22Rv1 (cell line): ENCODE measurements around the gene ADORA1.

Experiments used
- CTCF ChIP-seq: fragments of 450-650 bp; IDR thresholded peaks from 2 replicates; pipeline ENCODE4 v1.5.1; 2017; ENCODE audit warnings: mild to moderate bottlenecking
- ZFX ChIP-seq: fragments of 450-650 bp; IDR thresholded peaks from 2 replicates; pipeline ENCODE4 v1.6.1; 2017; ENCODE audit warnings: antibody characterized with exemption, borderline replicate concordance

- TF ChIP-seq CTCF (no peak), ZFX (no peak)
Measured at GRCh38 chr1:203103216-203103615, 24.3 kb upstream of the ADORA1 start.
